ENCODE measurements around the gene PTK6. TPM values are rescaled to one million over a fixed set of nuclear protein-coding genes. Genes with fewer than 3 reads are reported as not detected.

Gene PTK6
- total RNA-seq, 3 donors from 2014 or later = 0.16 to 2.3 (median 0.88) TPM

DNA sequence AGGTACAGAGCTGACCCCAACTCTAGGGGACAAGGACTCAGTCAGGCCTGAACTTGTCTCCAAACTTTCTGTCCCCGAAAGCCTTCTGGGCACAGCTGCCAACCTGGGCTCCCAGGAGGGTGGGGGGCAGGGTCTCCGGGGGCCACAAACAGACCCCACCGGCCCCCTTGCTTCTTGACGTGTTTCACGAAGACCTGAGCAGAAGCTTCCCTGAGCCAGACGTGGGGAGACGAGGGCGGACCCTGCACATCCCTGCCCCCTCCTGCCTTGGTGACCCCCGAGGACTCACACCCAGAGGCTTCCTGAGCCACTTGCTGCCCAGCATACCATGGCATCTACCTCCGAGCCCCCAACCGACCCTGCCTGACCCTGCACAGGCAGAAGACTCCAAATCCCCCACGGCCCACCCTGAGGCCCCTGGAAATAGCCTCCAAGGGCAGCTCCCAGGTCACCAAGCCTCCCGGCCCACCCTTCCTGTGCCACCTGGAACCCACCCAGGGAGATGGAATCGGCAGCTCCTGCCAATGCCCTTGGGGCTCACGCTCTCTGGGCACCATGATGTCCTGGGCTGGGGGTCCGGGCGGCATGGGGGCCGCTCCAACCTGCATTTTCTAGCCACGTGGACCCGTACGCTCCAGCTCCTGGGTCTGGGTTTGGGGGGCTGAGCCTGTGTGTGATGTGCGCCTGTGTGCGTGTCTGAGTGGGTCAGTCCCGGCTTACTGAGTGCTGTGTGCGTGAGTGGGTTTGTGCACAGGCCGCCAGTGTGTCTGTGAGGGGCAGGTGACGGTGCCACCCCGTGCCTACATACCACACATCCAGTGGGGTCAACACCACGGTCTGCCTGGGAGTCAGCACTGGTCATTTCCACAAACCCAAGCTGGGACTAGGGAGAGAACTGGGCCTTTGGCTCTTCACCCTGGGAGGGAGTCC is 2.5 kb upstream of the PTK6 start:
- TF ChIP-seq POLR2A (IDR thresholded peaks at IDR 0.05) (no peak), POLR2AphosphoS5 (IDR thresholded peaks at IDR 0.05) (no peak)
- TF ChIP-seq, protein P1, sequence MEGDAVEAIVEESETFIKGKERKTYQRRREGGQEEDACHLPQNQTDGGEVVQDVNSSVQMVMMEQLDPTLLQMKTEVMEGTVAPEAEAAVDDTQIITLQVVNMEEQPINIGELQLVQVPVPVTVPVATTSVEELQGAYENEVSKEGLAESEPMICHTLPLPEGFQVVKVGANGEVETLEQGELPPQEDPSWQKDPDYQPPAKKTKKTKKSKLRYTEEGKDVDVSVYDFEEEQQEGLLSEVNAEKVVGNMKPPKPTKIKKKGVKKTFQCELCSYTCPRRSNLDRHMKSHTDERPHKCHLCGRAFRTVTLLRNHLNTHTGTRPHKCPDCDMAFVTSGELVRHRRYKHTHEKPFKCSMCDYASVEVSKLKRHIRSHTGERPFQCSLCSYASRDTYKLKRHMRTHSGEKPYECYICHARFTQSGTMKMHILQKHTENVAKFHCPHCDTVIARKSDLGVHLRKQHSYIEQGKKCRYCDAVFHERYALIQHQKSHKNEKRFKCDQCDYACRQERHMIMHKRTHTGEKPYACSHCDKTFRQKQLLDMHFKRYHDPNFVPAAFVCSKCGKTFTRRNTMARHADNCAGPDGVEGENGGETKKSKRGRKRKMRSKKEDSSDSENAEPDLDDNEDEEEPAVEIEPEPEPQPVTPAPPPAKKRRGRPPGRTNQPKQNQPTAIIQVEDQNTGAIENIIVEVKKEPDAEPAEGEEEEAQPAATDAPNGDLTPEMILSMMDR (IDR thresholded peaks at IDR 0.05) = no peak
- peak overlapping the region in 1 of 2 donors; percentile 85 for H3K27ac ChIP-seq
- intact Hi-C loops (cut with DNase I; ENCODE audit: low total_unique reads) = loop anchor here (5.0 to 10.0 kb wide), 2 partner anchors 95 to 433 kb away; no protein-coding TSS in a partner anchor
- DNase-seq (ENCODE audit: low spot score in 2 of 2) = no peak
- H3K4me3 ChIP-seq = no peak overlapping the region
- peaks cover 9 to 10% of the 10 kb centered on the region in 2 donors for H3K4me1 ChIP-seq
- peaks cover 2 to 3% of the 10 kb centered on the region in 2 donors for H3K27me3 ChIP-seq
- H3K36me3 ChIP-seq = no peaks in the 10 kb centered on the region
- H3K9me3 ChIP-seq = no peaks in the 10 kb centered on the region

DNA sequence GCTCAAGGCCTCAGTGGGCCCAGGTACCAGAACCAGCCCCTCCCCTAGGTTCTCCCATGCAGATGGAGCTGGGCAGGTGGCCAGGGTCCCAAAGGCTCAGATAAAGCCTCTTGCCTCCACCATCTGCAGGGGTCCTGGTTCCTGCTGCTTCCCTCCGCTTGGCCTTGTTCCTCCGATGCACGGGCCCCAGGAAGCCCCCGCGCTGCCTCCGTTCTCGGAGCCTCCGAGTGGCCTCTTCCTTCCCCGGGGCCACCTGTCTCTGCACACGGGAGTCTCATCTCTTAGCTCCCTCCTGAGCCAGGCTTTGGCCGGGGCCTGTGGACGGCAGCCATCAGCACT is 1.9 kb upstream of the PTK6 start:
- Histone ChIP-seq H3K36me3 (no peaks in the 10 kb centered on the region), H3K27me3 (peaks cover 4 to 5% of the 10 kb centered on the region in 2 donors), H3K4me1 (peaks cover 10 to 16% of the 10 kb centered on the region in 2 donors), H3K9me3 (no peaks in the 10 kb centered on the region), H3K4me3 (no peak overlapping the region), H3K27ac (peak overlapping the region; percentile 84 to 85)
- TF ChIP-seq POLR2A (IDR thresholded peaks at IDR 0.05) (no peak), POLR2AphosphoS5 (IDR thresholded peaks at IDR 0.05) (no peak)
- TF ChIP-seq, protein P1 (IDR thresholded peaks at IDR 0.05) = no peak
- no peak for DNase-seq (ENCODE audit: low spot score in 2 of 2)
- intact Hi-C loops (cut with DNase I; ENCODE audit: low total_unique reads) = loop anchor here (5.0 to 10.0 kb wide), 2 partner anchors 96 to 433 kb away; no protein-coding TSS in a partner anchor

DNA sequence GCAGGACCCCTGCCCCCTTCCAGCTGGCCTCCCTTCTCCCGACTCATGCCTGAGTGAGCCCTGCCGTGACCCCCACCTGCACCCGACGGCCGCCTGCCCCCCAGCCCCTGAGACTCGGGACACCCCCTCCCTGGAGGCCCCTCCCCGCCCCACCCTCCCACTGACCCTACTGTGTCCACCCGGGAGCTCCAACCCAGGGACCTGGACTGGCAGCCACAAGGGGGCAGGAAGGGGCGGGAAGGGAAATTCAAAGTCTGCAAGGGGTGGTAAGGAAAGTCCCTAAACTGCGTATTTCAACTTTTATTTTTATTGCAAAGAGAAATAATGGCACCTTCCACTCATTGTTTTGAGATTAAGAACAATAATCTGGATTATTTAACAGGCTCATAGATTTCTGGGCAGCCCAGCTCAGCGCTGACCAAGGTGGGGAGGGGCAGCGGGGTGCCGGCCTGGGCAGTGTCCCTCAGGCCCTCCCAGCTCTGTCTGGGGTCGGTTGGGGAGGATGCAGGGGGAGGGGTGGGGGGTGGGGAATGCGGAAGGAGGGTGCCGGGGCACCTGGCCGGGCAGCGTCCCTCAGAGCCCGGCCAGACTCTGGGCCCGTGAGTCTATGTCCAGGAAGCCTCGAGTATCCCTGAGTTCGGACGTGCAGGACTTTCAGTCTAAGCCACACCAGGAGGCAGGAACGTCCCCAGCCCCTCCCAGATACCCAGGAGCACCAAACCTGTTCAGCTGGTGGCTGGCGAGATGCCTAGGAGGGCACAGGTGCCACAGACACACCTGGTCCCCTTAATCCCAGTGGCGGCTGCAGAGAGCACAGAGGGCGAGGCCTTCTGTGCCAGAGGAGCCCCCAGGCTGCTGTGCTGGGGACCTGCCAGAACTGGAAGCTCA is 1.3 kb upstream of the PTK6 start:
- Histone ChIP-seq H3K27me3 (peaks cover 4 to 10% of the 10 kb centered on the region in 2 donors), H3K4me1 (peaks cover 10 to 17% of the 10 kb centered on the region in 2 donors), H3K9me3 (no peaks in the 10 kb centered on the region), H3K4me3 (peak overlapping the region in 2 of 3 donors; percentile 37 to 53), H3K36me3 (no peaks in the 10 kb centered on the region), H3K27ac (peak overlapping the region; percentile 84 to 85)
- intact Hi-C loops (cut with DNase I; ENCODE audit: low total_unique reads) = loop anchor here (5.0 to 10.0 kb wide), 2 partner anchors 96 to 434 kb away; no protein-coding TSS in a partner anchor
- TF ChIP-seq, protein P1 (IDR thresholded peaks at IDR 0.05) = peak in 1 of 3 donors; percentile 8
- TF ChIP-seq POLR2AphosphoS5 (IDR thresholded peaks at IDR 0.05) = no peak
- DNase-seq (ENCODE audit: low spot score in 2 of 2) = peak; percentile 88 to 91

DNA sequence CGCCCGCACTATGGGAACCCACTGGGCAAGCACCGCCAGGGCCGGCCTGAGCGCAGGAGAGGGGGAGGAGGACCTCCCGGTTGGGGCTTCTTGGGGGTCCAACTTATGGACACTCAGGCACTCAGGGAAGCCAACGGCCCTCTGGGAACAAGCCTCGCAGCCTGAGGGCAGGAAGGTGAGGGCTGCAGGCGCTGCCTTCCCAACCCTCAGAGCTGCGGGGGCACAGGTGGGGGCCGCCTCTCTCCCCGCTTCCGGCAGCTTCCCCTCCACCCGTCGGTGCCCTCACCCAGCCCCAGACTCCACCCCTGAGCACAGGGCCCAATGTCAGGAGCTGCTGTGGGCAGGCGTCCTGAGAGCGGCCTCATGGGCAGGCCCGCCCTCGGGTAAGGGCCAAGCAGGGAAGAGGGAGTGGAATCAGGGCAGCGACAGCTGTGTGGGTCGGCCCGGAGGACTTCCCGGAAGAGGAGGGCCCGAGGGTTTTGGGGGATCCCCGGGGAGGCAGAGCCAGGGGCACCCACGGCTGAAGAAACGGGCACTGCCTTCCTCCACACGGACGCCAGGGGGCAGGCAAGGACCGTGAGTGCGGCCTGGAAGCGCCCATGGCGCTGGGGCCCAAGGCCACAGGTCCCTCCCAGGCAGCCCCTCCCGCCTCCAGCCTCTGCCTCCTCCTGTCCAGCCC is 488 bp upstream of the PTK6 start:
- TF ChIP-seq POLR2A (IDR thresholded peaks at IDR 0.05) (no peak), POLR2AphosphoS5 (IDR thresholded peaks at IDR 0.05) (peak; percentile 32 to 61 (median 48))
- TF ChIP-seq, protein P1 (IDR thresholded peaks at IDR 0.05) = peak; percentile 89 to 98 (median 98)
- peaks cover 10 to 17% of the 10 kb centered on the region in 2 donors for H3K4me1 ChIP-seq
- intact Hi-C loops (cut with DNase I; ENCODE audit: low total_unique reads) = loop anchor here (5.0 to 10.0 kb wide), 2 partner anchors 97 to 435 kb away; no protein-coding TSS in a partner anchor
- peak overlapping the region; percentile 17 to 53 (median 37) for H3K4me3 ChIP-seq
- DNase-seq (ENCODE audit: low spot score in 2 of 2) = peak; percentile 82 to 89
- peaks cover 4 to 10% of the 10 kb centered on the region in 2 donors for H3K27me3 ChIP-seq
- H3K27ac ChIP-seq = peak overlapping the region; percentile 84 to 85
- no peaks in the 10 kb centered on the region for H3K36me3 ChIP-seq
- H3K9me3 ChIP-seq = no peaks in the 10 kb centered on the region

All from breast epithelium (tissue), 4 donors.